Heart left ventricle (tissue), 16 donors: ENCODE data around the gene ARHGAP19. TPM values are rescaled to one million over a fixed set of nuclear protein-coding genes. Genes with fewer than 3 reads are reported as not detected.

Source experiments
- ATAC-seq, 4 donors: fragments of 200-7000 bp; cut with Tn5 transposase; one replicate each; pipeline ENCODE4 v1.9.1; 2020 to 2022; ENCODE audit warnings: moderate library complexity in 4 of 4, mild to moderate bottlenecking in 3 of 4, moderate number of reproducible peaks in 1 of 4
- DNase-seq, 5 donors: peaks; one replicate each; pipeline ENCODE4 v3.0.0-alpha.2; 2020
- H3K27ac ChIP-seq, 12 donors: fragments of 200-600 bp; sonication (generic) in 4 of 12; one replicate each; pipeline versions ENCODE4 v1.5.0 to v1.8.0; 2016 to 2022; ENCODE audit warnings: mild to moderate bottlenecking in 2 of 12
- H3K27me3 ChIP-seq, 9 donors: fragments of 200-600 bp; sonication (generic) in 2 of 9; one replicate each; pipeline versions ENCODE4 v1.5.1 to v1.8.0; 2016 to 2022; ENCODE audit warnings: mild to moderate bottlenecking in 3 of 9
- H3K36me3 ChIP-seq, 9 donors: fragments of 200-600 bp; sonication (generic) in 2 of 9; one replicate each; pipeline versions ENCODE4 v1.5.0 to v1.8.0; 2018 to 2022; ENCODE audit warnings: mild to moderate bottlenecking in 2 of 9
- H3K4me1 ChIP-seq, 12 donors: fragments of 200-600 bp; sonication (generic) in 4 of 12; one replicate each; pipeline versions ENCODE4 v1.5.0 to v1.8.0; 2016 to 2022; ENCODE audit warnings: mild to moderate bottlenecking in 3 of 12
- H3K4me3 ChIP-seq, 12 donors: fragments of 200-600 bp; sonication (generic) in 4 of 12; one replicate each; pipeline versions ENCODE4 v1.5.0 to v1.8.0; 2017 to 2022; ENCODE audit warnings: mild to moderate bottlenecking in 9 of 12, moderate library complexity in 4 of 12
- H3K9me3 ChIP-seq, 12 donors: fragments of 200-600 bp; sonication (generic) in 4 of 12; one replicate each; pipeline versions ENCODE4 v1.5.0 to v1.8.0; 2016 to 2022; ENCODE audit warnings: mild to moderate bottlenecking in 1 of 12
- CTCF ChIP-seq, 12 donors: fragments of 200-600 bp; sonication (generic) in 4 of 12; IDR thresholded peaks; one replicate each; pipeline versions ENCODE4 v1.5.0 to v1.8.0; 2018 to 2022; ENCODE audit warnings: antibody characterized with exemption in 12 of 12, mild to moderate bottlenecking in 5 of 12
- POLR2A ChIP-seq, 2 donors: fragments of 450-650 bp; IDR thresholded peaks; one replicate each; pipeline ENCODE4 v1.6.1; 2017; ENCODE audit warnings: antibody characterized with exemption in 2 of 2, mild to moderate bottlenecking in 2 of 2, moderate library complexity in 2 of 2
- WGBS, 4 donors: extraction: QIAGEN DNeasy Blood & Tissue Kit in 2 of 4; methylation state at CpG; one replicate each; pipeline versions ENCODE4 v1.1.5 to v1.1.7; 2013 to 2018; 5-methylcytosine and 5-hydroxymethylcytosine counted together
- intact Hi-C, 10 donors: fragments of 100-400 bp; cut with DNase I; formaldehyde crosslinking; loops; one replicate each; pipeline versions ENCODE4 v1.11.1 to v1.14.2; 2022
- polyA plus RNA-seq, 2 donors: library from polyadenylated mRNA; stranded (reverse); fragments of 200-250 nt; gene quantifications; one replicate each; pipeline ENCODE4 v1.2.3, GENCODE V29; 2013
- total RNA-seq, 9 donors: library from RNA; depleted of rRNA in 2 of 9; stranded (reverse); fragments of >200 nt in 2 of 9; fragmentation: NEBNext Ultra II Directional in 3 of 9; extraction: Animal tissue kit (Norgen Biotek cat#: 25700) in 3 of 9; gene quantifications; one replicate each; pipeline versions ENCODE4 v1.1.0 to v1.2.4, GENCODE V29; 2016 to 2023
- donor health status: ischemic (EF 13 %, LVEDD 7.1; RV severe dilation, severe dysfunction).
- donor health status: healthy with polysubstance abuse.
- donor health status: DM: no; HTN: yes; CAD: no.
- donor health status: DM: no; HTN: no; CAD: no.
- donor health status: ischemic (EF 25% LVEDD 6.9; RV normal size, moderate dysfunction).
- donor health status: ischemic (EF 25% LVEDD 5.7; RV mildly dilated, moderate dysfunction).
- donor health status: healthy.
- donor health status: DM: yes; HTN: yes; CAD: no.
- donor health status: ischemic (EF 35%, LVEDD 5.7; RV mildly dilated, moderate dysfunction).
- donor health status: nonischemic (EF 11% LVEDD 7.7; RV severe dilation, severe dysfunction).
- donor health status: DM: yes; HTN: yes; CAD: no.
- donor health status: PGD.
- donor health status: ischemic (EF 29% LVEDD 5.4; RV normal size, mild dysfunction).
- donor health status: nonischemic (EF 23%, LVEDD 6.1; RV moderate dilation, normal function).

Gene ARHGAP19
- total and polyA plus RNA-seq, 11 donors, result 1.1 to 7.4 (median 4.0) TPM

GRCh38 chr10:97192952-97193435, 99.4 kb downstream of the ARHGAP19 start:
- no peak for ATAC-seq
- intact Hi-C loops, result no loop called here
- no peaks in the 10 kb centered on the region for H3K36me3 ChIP-seq
- TF ChIP-seq POLR2A (IDR thresholded peaks at IDR 0.05), result no peak
- no peak for TF ChIP-seq CTCF (IDR thresholded peaks at IDR 0.05)
- peaks cover 0 to 13% (median 5%) of the 10 kb centered on the region in 12 donors for H3K4me1 ChIP-seq
- H3K4me3 ChIP-seq, result no peak overlapping the region
- no peak overlapping the region for H3K27ac ChIP-seq
- H3K27me3 ChIP-seq, result peaks cover 0 to 31% (median 18%) of the 10 kb centered on the region in 9 donors
- no peaks in the 10 kb centered on the region for H3K9me3 ChIP-seq
- DNase-seq, result no peak
- 91 to 98% (median 95%) methylated on average over 5 of the region's 5 CpGs for WGBS, 4 donors

- DNase-seq, result no peak
- TF ChIP-seq CTCF (IDR thresholded peaks at IDR 0.05) (no peak), POLR2A (IDR thresholded peaks at IDR 0.05) (no peak)
- intact Hi-C loops, result no loop called here
- Histone ChIP-seq H3K27me3 (peaks cover 5 to 49% (median 19%) of the 10 kb centered on the region in 9 donors), H3K27ac (no peak overlapping the region), H3K4me3 (no peak overlapping the region), H3K36me3 (no peaks in the 10 kb centered on the region), H3K4me1 (peaks cover 0 to 9% (median 2%) of the 10 kb centered on the region in 12 donors), H3K9me3 (no peaks in the 10 kb centered on the region)
- 83 to 87% (median 85%) methylated on average over 2 of the region's 2 CpGs for WGBS, 4 donors
- ATAC-seq, result no peak
Measured at GRCh38 chr10:97190450-97190849, 102.0 kb downstream of the ARHGAP19 start.

- TF ChIP-seq POLR2A (IDR thresholded peaks at IDR 0.05), result no peak
- no peak for TF ChIP-seq CTCF (IDR thresholded peaks at IDR 0.05)
- ATAC-seq (no peak), DNase-seq (no peak)
- H3K9me3 ChIP-seq, result no peaks in the 10 kb centered on the region
- peaks cover 14 to 53% (median 27%) of the 10 kb centered on the region in 9 donors for H3K27me3 ChIP-seq
- no peak overlapping the region for H3K4me3 ChIP-seq
- WGBS, 4 donors, result 66 to 77% (median 69%) methylated on average over 10 to 11 of the region's 11 CpGs
- H3K27ac ChIP-seq, result no peak overlapping the region
- intact Hi-C loops, result no loop called here
- H3K36me3 ChIP-seq, result no peaks in the 10 kb centered on the region
- peaks cover 0 to 13% (median 5%) of the 10 kb centered on the region in 12 donors for H3K4me1 ChIP-seq
Measured at GRCh38 chr10:97188261-97188711, 104.2 kb downstream of the ARHGAP19 start.

GRCh38 chr10:97186911-97187310, 105.5 kb downstream of the ARHGAP19 start:
- ATAC-seq, result no peak
- no peak for DNase-seq
- Histone ChIP-seq H3K27me3 (peaks cover 14 to 51% (median 27%) of the 10 kb centered on the region in 9 donors), H3K9me3 (no peaks in the 10 kb centered on the region), H3K4me1 (peaks cover 0 to 13% (median 5%) of the 10 kb centered on the region in 12 donors), H3K27ac (no peak overlapping the region), H3K36me3 (no peaks in the 10 kb centered on the region), H3K4me3 (no peak overlapping the region)
- no peak for TF ChIP-seq POLR2A (IDR thresholded peaks at IDR 0.05)
- no peak for TF ChIP-seq CTCF (IDR thresholded peaks at IDR 0.05)
- WGBS, 4 donors, result 88 to 91% (median 90%) methylated on average over 18 of the region's 18 CpGs
- intact Hi-C loops, result no loop called here
